Activated CD8-positive, alpha-beta memory T cell treated with anti-CD3 and anti-CD28 coated beads for 1 hour (primary cell): ENCODE data around the gene DOK7.

Experiments
- DNase-seq, 2 donors: peaks; one replicate each; pipeline ENCODE4 v3.0.0-alpha.2; 2020; ENCODE audit warnings: low read depth in 1 of 2; ENCODE audit errors: extremely low read depth in 1 of 2

The DOK7 gene

DNA sequence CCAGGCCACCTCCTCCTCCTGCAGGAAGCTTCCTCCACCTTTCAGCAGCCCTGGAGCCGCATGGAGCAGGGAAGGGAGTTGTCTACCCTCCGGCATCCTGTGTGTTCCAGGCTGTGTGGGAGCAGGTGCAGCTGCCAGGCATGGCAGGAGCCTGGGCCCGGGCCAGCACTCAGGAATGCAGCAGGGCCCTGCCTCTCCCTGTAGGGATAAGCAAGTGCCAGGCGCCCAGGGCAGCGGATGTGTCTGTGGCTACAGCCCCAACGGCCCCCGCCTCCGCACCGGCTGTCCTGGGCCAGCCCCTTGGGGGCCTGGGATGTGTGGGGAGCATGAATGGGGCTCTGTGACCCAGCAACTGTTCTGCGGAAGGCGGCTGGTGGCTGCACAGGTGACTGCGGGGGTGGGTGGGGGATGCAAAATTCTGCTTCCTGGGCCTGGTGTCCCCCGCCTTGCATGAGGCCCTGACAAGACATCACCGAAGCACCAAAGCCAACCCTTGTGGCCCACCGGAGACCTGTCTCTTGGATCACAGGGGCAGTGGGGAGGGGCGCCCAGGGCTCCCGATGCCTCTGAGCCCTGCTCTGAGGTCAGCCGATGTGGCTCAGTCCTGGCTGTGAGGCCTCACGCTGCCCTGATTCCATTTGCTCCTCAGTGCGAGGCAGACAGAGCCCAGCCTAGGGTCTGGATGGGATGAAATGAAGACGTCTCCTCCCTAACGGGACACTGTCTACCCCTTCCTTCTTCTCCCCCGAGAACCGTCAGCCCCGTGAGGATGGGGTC lies 1.4 kb upstream of the DOK7 start:
- no peak for DNase-seq

DNA sequence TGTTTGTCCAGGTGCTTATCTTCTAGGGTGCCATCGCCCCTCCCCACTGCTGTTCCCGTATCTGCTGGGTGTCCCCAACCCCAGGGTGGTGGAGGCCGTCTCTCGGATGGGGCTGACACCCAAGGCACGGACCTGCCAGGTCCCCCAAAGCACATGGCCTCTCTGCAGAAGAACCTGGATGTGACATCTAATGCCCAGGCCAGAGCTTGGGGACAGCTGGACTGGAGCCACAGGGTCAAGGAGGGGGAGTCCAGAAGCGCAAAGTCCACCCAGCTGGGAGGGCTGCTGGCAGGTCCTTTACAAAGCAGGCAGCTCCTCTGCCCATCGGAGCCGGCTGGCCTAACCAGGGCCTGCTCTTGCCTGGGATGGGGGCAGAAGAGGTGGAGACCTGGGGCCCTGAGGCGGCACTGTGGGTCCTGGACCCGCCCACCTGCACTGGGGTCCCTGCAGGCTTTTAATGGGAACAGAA lies 751 bp upstream of the DOK7 start:
- no peak for DNase-seq

- no peak for DNase-seq
Measured at GRCh38 chr4:3463556-3464348, 646 bp downstream of the DOK7 start.

DNA sequence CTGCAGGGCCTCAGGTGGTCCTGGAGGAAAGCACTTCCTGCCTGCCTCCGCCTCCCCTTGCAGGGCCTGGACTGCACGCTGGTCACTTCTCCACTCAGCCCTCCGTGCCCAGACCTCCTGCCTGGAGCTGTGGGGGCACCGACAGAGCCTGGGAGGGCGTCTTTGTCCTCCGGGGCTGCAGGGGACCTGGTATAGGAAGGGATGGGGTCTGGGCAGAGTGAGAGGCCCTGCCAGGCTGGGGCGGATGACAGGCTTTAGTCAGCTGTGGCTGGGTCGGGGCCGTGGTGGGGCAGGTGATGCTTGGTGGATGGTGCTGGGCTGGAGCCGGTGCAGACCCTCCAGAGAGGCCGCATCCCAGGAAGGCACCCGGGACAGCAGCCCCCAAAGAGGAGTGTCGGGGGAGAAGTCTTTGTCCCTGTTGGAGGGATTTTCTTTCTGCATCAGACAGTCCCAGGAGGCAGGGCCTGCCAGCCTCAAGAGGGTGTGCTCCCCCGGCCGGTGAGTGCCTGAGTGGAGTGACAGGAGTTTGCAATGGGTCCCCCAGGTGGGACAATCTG lies 1.3 kb downstream of the DOK7 start:
- DNase-seq: no peak

DNA sequence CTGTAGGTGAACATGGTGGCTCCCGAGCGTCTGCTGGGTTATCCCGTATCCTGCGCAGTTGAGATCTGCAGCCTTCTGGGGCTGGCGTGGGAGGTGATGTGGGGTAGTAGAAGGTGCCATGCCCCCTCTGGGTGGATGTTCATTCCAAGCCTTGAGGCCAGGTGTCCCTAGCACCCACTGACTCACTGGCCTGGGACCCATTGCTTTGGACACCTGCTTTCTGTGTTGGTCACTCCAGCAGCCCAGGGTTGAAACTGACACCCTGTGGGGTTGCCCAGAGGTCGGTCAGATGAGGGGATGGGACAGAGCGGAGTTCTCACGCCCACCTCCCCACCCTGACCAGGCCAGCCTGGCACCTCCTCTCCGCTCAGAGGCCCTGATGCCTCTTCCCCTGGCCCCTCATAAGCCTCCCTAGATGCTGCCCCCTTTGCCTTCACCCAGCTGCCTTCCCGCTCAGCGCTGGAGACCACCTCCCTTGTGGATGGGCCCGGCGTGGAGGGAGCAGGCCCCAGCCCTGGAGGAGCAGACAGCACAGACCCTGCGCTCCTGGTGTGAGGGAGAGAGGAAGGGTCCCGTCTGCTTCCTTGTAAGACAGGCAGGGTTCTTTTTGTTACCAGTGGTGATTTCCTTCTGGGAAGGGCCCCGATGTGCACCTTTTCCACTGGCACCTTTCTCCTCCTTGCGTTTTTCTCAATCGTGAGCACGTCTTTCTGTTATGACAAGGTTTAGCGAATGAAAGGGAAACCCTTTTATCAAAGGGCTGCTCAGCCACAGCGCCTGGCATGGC lies 2.0 kb downstream of the DOK7 start:
- no peak for DNase-seq

- DNase-seq: no peak
Measured at GRCh38 chr4:3465698-3466671, 2.9 kb downstream of the DOK7 start.

DNA sequence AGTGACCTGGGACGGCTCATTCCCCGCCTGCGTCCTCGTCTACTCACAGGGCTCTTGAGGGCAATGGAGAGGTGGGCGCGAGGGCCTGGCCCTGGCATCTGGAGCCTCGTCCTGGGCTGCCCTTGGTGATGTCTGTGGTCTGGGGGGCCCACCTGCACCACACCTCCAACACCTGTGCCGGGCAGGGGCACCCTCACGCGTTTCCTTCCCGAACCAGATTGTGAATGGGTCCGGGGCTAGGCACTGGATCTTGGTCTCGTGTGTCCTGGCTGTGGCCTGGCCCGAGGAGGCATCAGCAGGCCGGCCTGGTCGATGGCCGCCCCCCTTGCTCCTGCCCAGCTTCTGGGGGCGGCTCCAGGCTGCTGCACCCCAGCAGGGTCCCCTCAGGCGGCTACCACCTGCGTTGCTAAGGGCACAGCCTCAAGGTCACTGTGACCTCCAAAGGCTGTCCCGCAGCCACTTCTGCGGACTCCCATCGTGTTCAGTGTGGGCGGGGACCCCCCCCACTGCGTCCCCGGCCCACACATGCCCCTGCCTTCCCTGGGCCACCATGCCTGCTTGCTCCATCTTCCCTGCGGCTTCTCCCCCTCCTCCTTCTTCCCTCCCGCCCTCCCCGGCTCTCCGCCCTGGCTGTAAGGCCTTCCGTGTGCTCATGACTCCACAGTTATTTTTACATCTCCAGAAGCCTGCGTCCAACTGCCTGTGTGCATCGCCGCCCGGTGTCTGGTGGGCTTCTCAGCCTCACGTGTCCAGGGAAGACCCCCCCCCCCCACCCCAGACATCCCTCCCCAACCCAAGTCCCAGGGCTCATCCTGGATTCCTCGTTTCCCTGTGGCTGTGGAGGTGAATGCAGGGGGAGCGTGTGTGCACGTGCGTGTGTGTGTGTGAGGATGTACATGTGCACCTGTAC lies 3.8 kb downstream of the DOK7 start:
- no peak for DNase-seq

GRCh38 chr4:3467601-3468031 lies 4.5 kb downstream of the DOK7 start:
- DNase-seq: no peak

GRCh38 chr4:3468154-3468553 lies 5.0 kb downstream of the DOK7 start:
- DNase-seq: no peak

- DNase-seq: no peak
Measured at GRCh38 chr4:3468804-3469203, 5.7 kb downstream of the DOK7 start.

DNA sequence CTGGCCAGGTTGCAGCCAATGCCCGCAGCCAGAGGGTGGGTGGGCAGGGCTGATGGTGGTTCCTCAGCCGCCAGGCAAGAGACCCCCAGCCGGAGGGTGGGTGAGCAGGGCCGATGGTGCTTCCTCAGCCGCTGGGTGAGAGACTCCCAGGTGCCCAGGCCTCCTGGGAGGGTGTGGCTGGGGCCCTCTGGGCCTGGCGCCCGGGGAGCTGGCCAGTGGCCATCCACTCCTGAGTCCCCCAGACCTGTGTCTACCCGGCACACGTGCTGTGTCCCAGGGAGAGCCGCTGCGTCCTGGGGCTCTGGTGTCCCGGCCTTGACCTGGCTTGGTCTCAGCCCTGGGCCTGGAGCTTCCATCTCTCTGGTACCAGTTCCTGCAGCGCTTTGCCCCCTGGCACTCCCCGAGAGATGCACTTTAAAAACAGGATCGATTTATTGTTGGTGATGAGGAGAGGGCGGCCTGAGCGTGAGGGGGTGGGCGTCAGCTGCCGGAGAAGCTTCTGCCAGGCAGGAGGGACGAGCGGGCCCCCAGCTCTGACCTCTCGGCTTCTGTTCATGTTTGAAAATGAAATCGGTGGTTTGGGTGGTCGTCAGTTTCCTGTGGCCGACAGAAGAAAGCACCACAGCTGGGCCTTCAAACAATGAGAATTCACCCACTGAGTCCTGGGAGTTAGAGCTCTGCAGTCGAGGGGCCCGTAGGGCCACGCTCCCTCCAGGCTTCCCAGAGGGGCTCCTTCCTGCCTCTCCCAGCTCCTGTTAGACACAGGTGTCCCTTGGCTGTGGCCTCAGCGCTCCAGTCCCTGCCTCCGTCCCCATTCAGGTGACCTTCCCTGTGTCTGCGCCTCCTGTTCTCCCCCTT lies 6.5 kb downstream of the DOK7 start:
- DNase-seq: no peak

- no peak for DNase-seq
Measured at GRCh38 chr4:3470244-3471097, 7.4 kb downstream of the DOK7 start.

GRCh38 chr4:3471098-3471760 lies 8.1 kb downstream of the DOK7 start:
- DNase-seq: no peak

GRCh38 chr4:3471886-3472285 lies 8.8 kb downstream of the DOK7 start:
- DNase-seq: no peak

- DNase-seq: no peak
Measured at GRCh38 chr4:3472411-3473141, 9.5 kb downstream of the DOK7 start.
